Caco-2 (cell line): ENCODE data around the gene SERGEF. TPM values are rescaled to one million over a fixed set of nuclear protein-coding genes. Genes with fewer than 3 reads are reported as not detected.

Source experiments
- BruUV-seq: library from RNA; stranded (reverse); fragments of 400-500 nt; replicated peaks from 2 replicates; lab custom pipeline; 2021; lab: Mats Ljungman, UMichigan
- CTCF ChIA-PET: fragments of 300-600 bp; sonication (Branson Sonifier 250); formaldehyde crosslinking; loops from one replicate; lab custom pipeline; 2022; ENCODE audit warnings: antibody characterized with exemption; lab: Charles Lee
- POLR2A ChIA-PET: fragments of 300-600 bp; sonication (Branson Sonifier 250); formaldehyde crosslinking; loops from one replicate; lab custom pipeline; 2022; ENCODE audit warnings: antibody characterized with exemption; lab: Charles Lee
- DNase-seq, 2 experiments: peaks; one replicate each; pipeline versions ENCODE4 v3.0.0 to v3.0.0-alpha.2; 2020 to 2022
- H3K27me3 ChIP-seq: replicated peaks from 2 replicates; pipeline ENCODE4 v1.6.0; 2011; ENCODE audit warnings: low read length; ENCODE audit not compliant: control insufficient read depth, insufficient read depth
- H3K36me3 ChIP-seq: 2 replicates; pipeline ENCODE4 v1.5.1; 2011; ENCODE audit warnings: low read length; ENCODE audit not compliant: control insufficient read depth, insufficient read depth
- H3K4me1 ChIP-seq: fragments of 250-450 bp; sonication (Bioruptor Pico); 2 replicates; pipeline ENCODE4 v1.5.1; 2020; ENCODE audit warnings: mild to moderate bottlenecking
- H3K4me3 ChIP-seq: 2 replicates; pipeline ENCODE4 v1.5.1; 2011; ENCODE audit warnings: low read depth, mild to moderate bottlenecking, control low read depth, low read length
- H3K9me3 ChIP-seq: fragments of 250-450 bp; sonication (Bioruptor Pico); 2 replicates; pipeline ENCODE4 v1.5.1; 2020; ENCODE audit warnings: mild to moderate bottlenecking, moderate library complexity
- H3K27ac Mint-ChIP-seq: one replicate; pipeline ENCODE4 v1.8.0; 2022; ENCODE audit warnings: mixed read lengths; ENCODE audit not compliant: unreplicated experiment
- H3K27me3 Mint-ChIP-seq: one replicate; pipeline ENCODE4 v1.8.0; 2022; ENCODE audit warnings: mixed read lengths; ENCODE audit not compliant: insufficient read depth, unreplicated experiment
- H3K36me3 Mint-ChIP-seq: one replicate; pipeline ENCODE4 v1.8.0; 2022; ENCODE audit warnings: mild to moderate bottlenecking, mixed read lengths; ENCODE audit not compliant: insufficient read depth, unreplicated experiment
- H3K4me1 Mint-ChIP-seq: one replicate; pipeline ENCODE4 v1.8.0; 2022; ENCODE audit warnings: low read depth, mixed read lengths; ENCODE audit not compliant: unreplicated experiment
- H3K4me3 Mint-ChIP-seq: one replicate; pipeline ENCODE4 v1.8.0; 2022; ENCODE audit warnings: mild to moderate bottlenecking, moderate library complexity, mixed read lengths; ENCODE audit not compliant: unreplicated experiment
- H3K9me3 Mint-ChIP-seq: one replicate; pipeline ENCODE4 v1.8.0; 2022; ENCODE audit warnings: mixed read lengths; ENCODE audit not compliant: unreplicated experiment
- CTCF ChIP-seq, 2 experiments: fragments of 200-600 bp in 1 of 2; IDR thresholded peaks; 1 replicate in 1 of 2; 2 replicates in 1 of 2; pipeline versions ENCODE4 v1.5.1 to v1.8.0; 2011 to 2022; ENCODE audit warnings: antibody characterized with exemption in 1 of 2, control low read depth in 1 of 2, inconsistent platforms in 1 of 2, low read depth in 1 of 2, low read length in 1 of 2, mild to moderate bottlenecking in 1 of 2, moderate library complexity in 1 of 2; ENCODE audit not compliant: insufficient read depth in 1 of 2, severe bottlenecking in 1 of 2, unreplicated experiment in 1 of 2
- intact Hi-C: fragments of 100-400 bp; cut with micrococcal nuclease; formaldehyde crosslinking; loops from one replicate; pipeline ENCODE4 v1.10.0; 2022; ENCODE audit not compliant: unreplicated experiment
- total RNA-seq: library from RNA; stranded (reverse); gene quantifications from 2 replicates; pipeline ENCODE4 v1.2.3, GENCODE V29; 2022

The SERGEF gene
- total RNA-seq, 1 experiment from 2014 or later = 17.5 TPM

GRCh38 chr11:17791144-17791543 lies 221.7 kb downstream of the SERGEF start:
- POLR2A ChIA-PET = no interaction called here
- TF ChIP-seq CTCF (IDR thresholded peaks at IDR 0.05; ENCODE audit: insufficient read depth in 1 of 2, low read depth in 1 of 2, low read length in 1 of 2, severe bottlenecking in 1 of 2, unreplicated experiment in 1 of 2) = no peak

GRCh38 chr11:17790453-17790852 lies 222.4 kb downstream of the SERGEF start:
- no peaks in the 10 kb centered on the region for H3K36me3 Mint-ChIP-seq
- POLR2A ChIA-PET = no interaction called here
- no peak for DNase-seq
- H3K27me3 Mint-ChIP-seq = no peaks in the 10 kb centered on the region
- Histone ChIP-seq H3K36me3 (no peaks in the 10 kb centered on the region), H3K4me3 (no peak overlapping the region), H3K4me1 (no peaks in the 10 kb centered on the region), H3K9me3 (no peaks in the 10 kb centered on the region), H3K27me3 (no peaks in the 10 kb centered on the region)
- no peaks in the 10 kb centered on the region for H3K9me3 Mint-ChIP-seq
- TF ChIP-seq CTCF (IDR thresholded peaks at IDR 0.05; ENCODE audit: insufficient read depth in 1 of 2, low read depth in 1 of 2, low read length in 1 of 2, severe bottlenecking in 1 of 2, unreplicated experiment in 1 of 2) = no peak
- BruUV-seq = no TSS peak
- CTCF ChIA-PET = no interaction called here
- no peaks in the 10 kb centered on the region for H3K4me1 Mint-ChIP-seq
- H3K27ac Mint-ChIP-seq = no peak overlapping the region
- H3K4me3 Mint-ChIP-seq = no peak overlapping the region
- intact Hi-C loops = no loop called here

More at GRCh38 chr11:17791144-17791543, 221.7 kb downstream of the SERGEF start:
- H3K27me3 ChIP-seq = no peaks in the 10 kb centered on the region
- intact Hi-C loops = no loop called here
- no peaks in the 10 kb centered on the region for H3K9me3 Mint-ChIP-seq
- CTCF ChIA-PET = no interaction called here
- H3K36me3 ChIP-seq = no peaks in the 10 kb centered on the region
- no peak overlapping the region for H3K4me3 Mint-ChIP-seq
- H3K4me1 ChIP-seq = no peaks in the 10 kb centered on the region
- no peaks in the 10 kb centered on the region for H3K9me3 ChIP-seq
- no peak overlapping the region for H3K27ac Mint-ChIP-seq
- no peaks in the 10 kb centered on the region for H3K4me1 Mint-ChIP-seq
- H3K27me3 Mint-ChIP-seq = no peaks in the 10 kb centered on the region
- H3K36me3 Mint-ChIP-seq = no peaks in the 10 kb centered on the region
- H3K4me3 ChIP-seq = no peak overlapping the region
- no peak for DNase-seq
- no TSS peak for BruUV-seq

- no peaks in the 10 kb centered on the region for H3K27me3 ChIP-seq
- POLR2A ChIA-PET = no interaction called here
Observed at GRCh38 chr11:17788084-17788483, 224.8 kb downstream of the SERGEF start.

More at GRCh38 chr11:17788084-17788483, 224.8 kb downstream of the SERGEF start:
- no peak for DNase-seq
- Mint-ChIP-seq H3K4me1 (no peaks in the 10 kb centered on the region), H3K36me3 (no peaks in the 10 kb centered on the region), H3K4me3 (no peak overlapping the region), H3K27ac (no peak overlapping the region), H3K27me3 (no peaks in the 10 kb centered on the region), H3K9me3 (no peaks in the 10 kb centered on the region)
- no TSS peak for BruUV-seq
- Histone ChIP-seq H3K36me3 (no peaks in the 10 kb centered on the region), H3K9me3 (no peaks in the 10 kb centered on the region), H3K4me3 (no peak overlapping the region), H3K4me1 (no peaks in the 10 kb centered on the region)
- CTCF ChIA-PET = no interaction called here
- TF ChIP-seq CTCF (IDR thresholded peaks at IDR 0.05; ENCODE audit: insufficient read depth in 1 of 2, low read depth in 1 of 2, low read length in 1 of 2, severe bottlenecking in 1 of 2, unreplicated experiment in 1 of 2) = no peak
- intact Hi-C loops = no loop called here
